Breast epithelium (tissue), 4 donors: Measurements from ENCODE around the gene MTRFR. TPM values are rescaled to one million over a fixed set of nuclear protein-coding genes. Genes with fewer than 3 reads are reported as not detected.
"Not testable (repeated sequence)": the region's sequence is repeated elsewhere in the genome, so short reads cannot be mapped to it uniquely, and the experiment has no call there.

ENCODE experiments used
- DNase-seq, 2 donors: peaks; one replicate each; pipeline ENCODE4 v3.0.0-alpha.2; 2019; ENCODE audit warnings: low spot score in 2 of 2
- H3K27ac ChIP-seq, 2 donors: fragments of 200-600 bp; sonication (generic) in 1 of 2; one replicate each; pipeline ENCODE4 v1.5.1; 2016 to 2019; ENCODE audit warnings: mild to moderate bottlenecking in 1 of 2
- H3K27me3 ChIP-seq, 2 donors: fragments of 200-600 bp; sonication (generic) in 1 of 2; one replicate each; pipeline versions ENCODE4 v1.5.1 to v1.6.0; 2017 to 2019; ENCODE audit warnings: control low read depth in 1 of 2, mild to moderate bottlenecking in 1 of 2
- H3K36me3 ChIP-seq: fragments of 200-600 bp; one replicate; pipeline ENCODE4 v1.5.1; 2019
- H3K4me1 ChIP-seq, 2 donors: fragments of 200-600 bp; sonication (generic); one replicate each; pipeline ENCODE4 v1.5.1; 2016 to 2019; ENCODE audit warnings: control low read depth in 1 of 2
- H3K4me3 ChIP-seq, 3 donors: fragments of 200-600 bp; sonication (generic); 1 replicate in 2 of 3; 2 replicates in 1 of 3; pipeline ENCODE4 v1.5.1; 2016 to 2019; ENCODE audit warnings: mild to moderate bottlenecking in 3 of 3, moderate library complexity in 2 of 3
- H3K9me3 ChIP-seq, 2 donors: fragments of 200-600 bp; sonication (generic) in 1 of 2; one replicate each; pipeline ENCODE4 v1.5.1; 2016 to 2019; ENCODE audit warnings: control low read depth in 1 of 2
- CTCF ChIP-seq, 3 donors: fragments of 450-650 bp; IDR thresholded peaks; one replicate each; pipeline ENCODE4 v1.5.1; 2016 to 2017; ENCODE audit warnings: antibody characterized with exemption in 3 of 3, mild to moderate bottlenecking in 3 of 3, moderate library complexity in 3 of 3
- POLR2A ChIP-seq: fragments of 450-650 bp; IDR thresholded peaks from one replicate; pipeline ENCODE4 v1.6.1; 2016; ENCODE audit warnings: antibody characterized with exemption, mild to moderate bottlenecking, moderate library complexity
- POLR2AphosphoS5 ChIP-seq, 3 donors: sonication (generic); formaldehyde crosslinking; IDR thresholded peaks; one replicate each; pipeline ENCODE4 v1.6.1; 2017; ENCODE audit warnings: antibody characterized with exemption in 3 of 3
- intact Hi-C: fragments of 100-400 bp; cut with DNase I; formaldehyde crosslinking; loops from one replicate; pipeline ENCODE4 v1.15.1; 2023; ENCODE audit warnings: low total_unique reads
- total RNA-seq, 3 donors: library from RNA; depleted of rRNA; stranded (reverse); fragments of >200 nt; gene quantifications; one replicate each; pipeline ENCODE4 v1.1.0, GENCODE V29; 2016

MTRFR gene
- total RNA-seq, 3 donors from 2014 or later: 5.6 to 8.8 (median 8.6) TPM

- TF ChIP-seq CTCF (IDR thresholded peaks at IDR 0.05) (no peak), POLR2AphosphoS5 (IDR thresholded peaks at IDR 0.05) (no peak), POLR2A (no peak)
- no peaks in the 10 kb centered on the region for H3K27me3 ChIP-seq
- H3K27ac ChIP-seq: peak overlapping the region in 1 of 2 donors; percentile 26
- intact Hi-C loops: loop anchor here (5.0 kb wide), 1 partner anchor 1030 kb away; no protein-coding TSS in a partner anchor
- no peak overlapping the region for H3K4me3 ChIP-seq
- DNase-seq: no peak
- H3K4me1 ChIP-seq: no peaks in the 10 kb centered on the region
- no peaks in the 10 kb centered on the region for H3K9me3 ChIP-seq
- H3K36me3 ChIP-seq: no peaks in the 10 kb centered on the region
These were observed 9.1 kb downstream of the MTRFR start for GRCh38 chr12:123242116-123242904.

GRCh38 chr12:123243671-123244262, 10.5 kb downstream of the MTRFR start:
- H3K4me1 ChIP-seq: no peaks in the 10 kb centered on the region
- H3K4me3 ChIP-seq: no peak overlapping the region
- H3K27me3 ChIP-seq: no peaks in the 10 kb centered on the region
- no peaks in the 10 kb centered on the region for H3K36me3 ChIP-seq
- intact Hi-C loops: loop anchor here (5.0 kb wide), 1 partner anchor 1031 kb away; no protein-coding TSS in a partner anchor
- H3K9me3 ChIP-seq: no peaks in the 10 kb centered on the region
- TF ChIP-seq CTCF (IDR thresholded peaks at IDR 0.05) (no peak), POLR2A (no peak), POLR2AphosphoS5 (IDR thresholded peaks at IDR 0.05) (no peak)
- no peak for DNase-seq
- no peak overlapping the region for H3K27ac ChIP-seq

- DNase-seq: no peak
- TF ChIP-seq POLR2AphosphoS5 (IDR thresholded peaks at IDR 0.05) (no peak), CTCF (IDR thresholded peaks at IDR 0.05) (no peak), POLR2A (no peak)
- Histone ChIP-seq H3K36me3 (no peaks in the 10 kb centered on the region), H3K9me3 (no peaks in the 10 kb centered on the region), H3K4me1 (peaks cover 0 to 4% of the 10 kb centered on the region in 2 donors), H3K27me3 (no peaks in the 10 kb centered on the region), H3K4me3 (no peak overlapping the region), H3K27ac (no peak overlapping the region)
- intact Hi-C loops: no loop called here
These were observed 12.4 kb downstream of the MTRFR start for GRCh38 chr12:123245678-123246077.

- H3K4me1 ChIP-seq, H3K27ac ChIP-seq, H3K9me3 ChIP-seq, DNase-seq, intact Hi-C loops, H3K27me3 ChIP-seq, H3K36me3 ChIP-seq, H3K4me3 ChIP-seq: not testable (repeated sequence)
These were observed 14.9 kb downstream of the MTRFR start for GRCh38 chr12:123248129-123248528.

GRCh38 chr12:123248996-123249741, 15.9 kb downstream of the MTRFR start:
- H3K4me3 ChIP-seq, H3K27me3 ChIP-seq, DNase-seq, H3K27ac ChIP-seq, H3K9me3 ChIP-seq, H3K4me1 ChIP-seq, intact Hi-C loops, H3K36me3 ChIP-seq: not testable (repeated sequence)
